Upper lobe of left lung (tissue), 4 donors: ENCODE data around the gene SOX2.

Experiments used
- POLR2A ChIP-seq, 4 donors: fragments of 450-650 bp; IDR thresholded peaks; one replicate each; pipeline ENCODE4 v1.5.1; 2016 to 2017; ENCODE audit warnings: antibody characterized with exemption in 4 of 4, mild to moderate bottlenecking in 2 of 4
- POLR2AphosphoS5 ChIP-seq, 2 donors: sonication (generic); formaldehyde crosslinking; IDR thresholded peaks; one replicate each; pipeline ENCODE4 v1.5.1; 2017; ENCODE audit warnings: antibody characterized with exemption in 2 of 2
- TF ChIP-seq, protein P1 (sequence below), 6 experiments: fragments of 450-650 bp in 4 of 6; fragments of 200-600 bp in 2 of 6; sonication (generic) in 2 of 6; IDR thresholded peaks; one replicate each; pipeline ENCODE4 v1.5.1; 2016 to 2019; ENCODE audit warnings: antibody characterized with exemption in 6 of 6

DNA sequence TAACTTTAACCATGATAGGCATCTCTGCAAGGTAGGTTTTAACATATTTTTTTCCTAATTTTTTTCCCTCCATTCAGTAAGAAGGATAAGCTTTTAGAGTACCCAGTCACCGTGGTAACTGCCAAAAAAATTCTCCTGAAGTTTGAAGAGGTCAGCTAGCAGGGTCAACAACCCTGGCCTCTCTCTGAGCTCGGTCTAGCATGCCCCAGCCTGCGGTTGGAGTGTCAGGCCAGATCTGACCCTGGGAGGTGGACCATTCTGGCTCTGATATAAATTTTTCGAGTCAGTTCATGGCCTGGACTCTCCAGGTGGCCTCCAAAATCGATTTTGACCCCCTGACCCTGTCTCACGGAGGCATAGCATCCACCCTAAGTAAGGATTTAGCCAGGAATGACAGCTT lies 29.7 kb downstream of the SOX2 start:
- TF ChIP-seq, protein P1, sequence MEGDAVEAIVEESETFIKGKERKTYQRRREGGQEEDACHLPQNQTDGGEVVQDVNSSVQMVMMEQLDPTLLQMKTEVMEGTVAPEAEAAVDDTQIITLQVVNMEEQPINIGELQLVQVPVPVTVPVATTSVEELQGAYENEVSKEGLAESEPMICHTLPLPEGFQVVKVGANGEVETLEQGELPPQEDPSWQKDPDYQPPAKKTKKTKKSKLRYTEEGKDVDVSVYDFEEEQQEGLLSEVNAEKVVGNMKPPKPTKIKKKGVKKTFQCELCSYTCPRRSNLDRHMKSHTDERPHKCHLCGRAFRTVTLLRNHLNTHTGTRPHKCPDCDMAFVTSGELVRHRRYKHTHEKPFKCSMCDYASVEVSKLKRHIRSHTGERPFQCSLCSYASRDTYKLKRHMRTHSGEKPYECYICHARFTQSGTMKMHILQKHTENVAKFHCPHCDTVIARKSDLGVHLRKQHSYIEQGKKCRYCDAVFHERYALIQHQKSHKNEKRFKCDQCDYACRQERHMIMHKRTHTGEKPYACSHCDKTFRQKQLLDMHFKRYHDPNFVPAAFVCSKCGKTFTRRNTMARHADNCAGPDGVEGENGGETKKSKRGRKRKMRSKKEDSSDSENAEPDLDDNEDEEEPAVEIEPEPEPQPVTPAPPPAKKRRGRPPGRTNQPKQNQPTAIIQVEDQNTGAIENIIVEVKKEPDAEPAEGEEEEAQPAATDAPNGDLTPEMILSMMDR (IDR thresholded peaks at IDR 0.05): no peak
- no peak for TF ChIP-seq POLR2AphosphoS5 (IDR thresholded peaks at IDR 0.05)
- TF ChIP-seq POLR2A (IDR thresholded peaks at IDR 0.05): no peak
